Amniotic stem cell (primary cell): ENCODE results near the gene RPL15.
"Not testable (repeated sequence)": the region's sequence is repeated elsewhere in the genome, so short reads cannot be mapped to it uniquely, and the experiment has no call there.

Experiments used
- DNase-seq: peaks from one replicate; lab custom pipeline; 2025; lab: John Stamatoyannopoulos, UW

The RPL15 gene

GRCh38 chr3:23916886-23917678, at the start of gene RPL15, which contains the start of gene NKIRAS1:
Gene RPL15, plus strand, starts transcription at chr3:23917132. Its CDS starts 728 bp downstream, at chr3:23917860.
Gene NKIRAS1, minus strand, starts transcription at chr3:23916990. Its CDS starts 6,086 bp downstream, at chr3:23910904.
- peak; percentile 93 for DNase-seq

GRCh38 chr3:23867400-23867799, 49.5 kb upstream of the RPL15 start:
- no peak for DNase-seq

- no peak for DNase-seq
These were observed 49.1 kb upstream of the RPL15 start for GRCh38 chr3:23867838-23868237.

GRCh38 chr3:23869977-23870662, 46.8 kb upstream of the RPL15 start:
- no peak for DNase-seq

- DNase-seq = not testable (repeated sequence)
These were observed 46.3 kb upstream of the RPL15 start for GRCh38 chr3:23870663-23871043.

GRCh38 chr3:23871361-23871760, 45.6 kb upstream of the RPL15 start:
- not testable (repeated sequence) for DNase-seq

- no peak for DNase-seq
These were observed 44.6 kb upstream of the RPL15 start for GRCh38 chr3:23872330-23872729.

- no peak for DNase-seq
These were observed 43.0 kb upstream of the RPL15 start for GRCh38 chr3:23873941-23874340.

- no peak for DNase-seq
These were observed 42.4 kb upstream of the RPL15 start for GRCh38 chr3:23874359-23875112.

GRCh38 chr3:23875113-23875725, 41.7 kb upstream of the RPL15 start:
- no peak for DNase-seq

GRCh38 chr3:23876923-23877322, 40.0 kb upstream of the RPL15 start:
- no peak for DNase-seq

GRCh38 chr3:23877329-23877980, 39.5 kb upstream of the RPL15 start:
- no peak for DNase-seq

- DNase-seq = no peak
These were observed 37.4 kb upstream of the RPL15 start for GRCh38 chr3:23879485-23879884.

GRCh38 chr3:23880703-23881339, 36.1 kb upstream of the RPL15 start:
- no peak for DNase-seq

GRCh38 chr3:23881993-23882392, 34.9 kb upstream of the RPL15 start:
- not testable (repeated sequence) for DNase-seq

GRCh38 chr3:23882487-23882918, 34.4 kb upstream of the RPL15 start:
- no peak for DNase-seq

- DNase-seq = no peak
These were observed 32.5 kb upstream of the RPL15 start for GRCh38 chr3:23884481-23884880.

- no peak for DNase-seq
These were observed 31.7 kb upstream of the RPL15 start for GRCh38 chr3:23885210-23885609.

- no peak for DNase-seq
These were observed 30.6 kb upstream of the RPL15 start for GRCh38 chr3:23886311-23886710.

GRCh38 chr3:23888617-23889228, 28.2 kb upstream of the RPL15 start:
- no peak for DNase-seq

- no peak for DNase-seq
These were observed 27.5 kb upstream of the RPL15 start for GRCh38 chr3:23889386-23889785.
